ENCODE results near the gene SAP30BP.

- TF ChIP-seq CEBPB (IDR thresholded peaks at IDR 0.05) (no peak), CTCF (IDR thresholded peaks at IDR 0.05) (no peak), RNF2 (IDR thresholded peaks at IDR 0.05; ENCODE audit: borderline replicate concordance, low read depth) (no peak), NR3C1 (IDR thresholded peaks at IDR 0.05) (no peak), POLR2A (IDR thresholded peaks at IDR 0.05; ENCODE audit: low read length) (no peak)
- TF ChIP-seq, protein P1, sequence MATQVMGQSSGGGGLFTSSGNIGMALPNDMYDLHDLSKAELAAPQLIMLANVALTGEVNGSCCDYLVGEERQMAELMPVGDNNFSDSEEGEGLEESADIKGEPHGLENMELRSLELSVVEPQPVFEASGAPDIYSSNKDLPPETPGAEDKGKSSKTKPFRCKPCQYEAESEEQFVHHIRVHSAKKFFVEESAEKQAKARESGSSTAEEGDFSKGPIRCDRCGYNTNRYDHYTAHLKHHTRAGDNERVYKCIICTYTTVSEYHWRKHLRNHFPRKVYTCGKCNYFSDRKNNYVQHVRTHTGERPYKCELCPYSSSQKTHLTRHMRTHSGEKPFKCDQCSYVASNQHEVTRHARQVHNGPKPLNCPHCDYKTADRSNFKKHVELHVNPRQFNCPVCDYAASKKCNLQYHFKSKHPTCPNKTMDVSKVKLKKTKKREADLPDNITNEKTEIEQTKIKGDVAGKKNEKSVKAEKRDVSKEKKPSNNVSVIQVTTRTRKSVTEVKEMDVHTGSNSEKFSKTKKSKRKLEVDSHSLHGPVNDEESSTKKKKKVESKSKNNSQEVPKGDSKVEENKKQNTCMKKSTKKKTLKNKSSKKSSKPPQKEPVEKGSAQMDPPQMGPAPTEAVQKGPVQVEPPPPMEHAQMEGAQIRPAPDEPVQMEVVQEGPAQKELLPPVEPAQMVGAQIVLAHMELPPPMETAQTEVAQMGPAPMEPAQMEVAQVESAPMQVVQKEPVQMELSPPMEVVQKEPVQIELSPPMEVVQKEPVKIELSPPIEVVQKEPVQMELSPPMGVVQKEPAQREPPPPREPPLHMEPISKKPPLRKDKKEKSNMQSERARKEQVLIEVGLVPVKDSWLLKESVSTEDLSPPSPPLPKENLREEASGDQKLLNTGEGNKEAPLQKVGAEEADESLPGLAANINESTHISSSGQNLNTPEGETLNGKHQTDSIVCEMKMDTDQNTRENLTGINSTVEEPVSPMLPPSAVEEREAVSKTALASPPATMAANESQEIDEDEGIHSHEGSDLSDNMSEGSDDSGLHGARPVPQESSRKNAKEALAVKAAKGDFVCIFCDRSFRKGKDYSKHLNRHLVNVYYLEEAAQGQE (IDR thresholded peaks at IDR 0.05): no peak
Measured at GRCh38 chr17:75723171-75723930, 56.2 kb downstream of the SAP30BP start.

All from A549 (cell line).